Ascending aorta (tissue), 2 donors: ENCODE measurements around the gene KAZN. TPM values are rescaled to one million over a fixed set of nuclear protein-coding genes. Genes with fewer than 3 reads are reported as not detected.

Source experiments
- DNase-seq, 2 donors: peaks; one replicate each; pipeline ENCODE4 v3.0.0-alpha.2; 2019; ENCODE audit warnings: low spot score in 2 of 2
- H3K27ac ChIP-seq, 2 donors: fragments of 200-600 bp; sonication (generic); one replicate each; pipeline ENCODE4 v1.5.1; 2016 to 2017; ENCODE audit warnings: mild to moderate bottlenecking in 1 of 2
- H3K27me3 ChIP-seq: fragments of 200-600 bp; sonication (generic); one replicate; pipeline ENCODE4 v1.5.1; 2017
- H3K36me3 ChIP-seq, 2 donors: fragments of 200-600 bp; sonication (generic); one replicate each; pipeline ENCODE4 v1.5.1; 2016
- H3K4me1 ChIP-seq, 2 donors: fragments of 200-600 bp; sonication (generic); one replicate each; pipeline ENCODE4 v1.5.1; 2016 to 2017; ENCODE audit warnings: mild to moderate bottlenecking in 1 of 2
- H3K4me3 ChIP-seq, 2 donors: fragments of 200-600 bp; sonication (generic); one replicate each; pipeline ENCODE4 v1.5.1; 2016 to 2017; ENCODE audit warnings: mild to moderate bottlenecking in 1 of 2
- H3K9me3 ChIP-seq, 2 donors: fragments of 200-600 bp; sonication (generic); one replicate each; pipeline ENCODE4 v1.5.1; 2016
- intact Hi-C: fragments of 100-400 bp; cut with DNase I; formaldehyde crosslinking; loops from one replicate; pipeline ENCODE4 v1.15.1; 2023
- total RNA-seq: library from RNA; depleted of rRNA; stranded (reverse); fragments of >200 nt; gene quantifications from one replicate; pipeline ENCODE4 v1.1.0, GENCODE V29; 2016
- TF ChIP-seq, protein P1 (sequence below), 3 experiments: fragments of 200-600 bp in 2 of 3; fragments of 450-650 bp in 1 of 3; sonication (generic) in 2 of 3; IDR thresholded peaks; one replicate each; pipeline ENCODE4 v1.5.1; 2016 to 2019; ENCODE audit warnings: antibody characterized with exemption in 3 of 3, mild to moderate bottlenecking in 1 of 3, moderate library complexity in 1 of 3

The KAZN gene
- total RNA-seq, 1 donor from 2014 or later = 58.5 TPM

DNA sequence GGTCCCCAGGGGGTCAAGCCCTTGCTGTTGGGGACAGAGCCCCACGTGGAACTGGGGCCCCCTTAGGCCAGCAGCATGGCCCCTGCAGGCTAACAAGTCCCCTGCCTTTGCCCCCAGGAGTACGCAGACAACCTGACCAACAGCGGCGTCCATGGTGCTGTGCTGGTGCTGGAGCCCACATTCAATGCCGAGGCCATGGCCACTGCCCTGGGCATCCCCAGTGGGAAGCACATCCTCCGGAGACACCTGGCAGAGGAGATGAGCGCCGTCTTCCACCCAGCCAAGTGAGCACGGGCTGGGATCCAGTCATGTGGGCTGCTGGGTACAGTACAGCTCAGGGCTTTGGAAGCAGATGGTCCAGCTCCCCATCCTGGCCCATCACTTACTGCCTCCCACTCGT, 505.4 kb downstream of the KAZN start:
- TF ChIP-seq, protein P1, sequence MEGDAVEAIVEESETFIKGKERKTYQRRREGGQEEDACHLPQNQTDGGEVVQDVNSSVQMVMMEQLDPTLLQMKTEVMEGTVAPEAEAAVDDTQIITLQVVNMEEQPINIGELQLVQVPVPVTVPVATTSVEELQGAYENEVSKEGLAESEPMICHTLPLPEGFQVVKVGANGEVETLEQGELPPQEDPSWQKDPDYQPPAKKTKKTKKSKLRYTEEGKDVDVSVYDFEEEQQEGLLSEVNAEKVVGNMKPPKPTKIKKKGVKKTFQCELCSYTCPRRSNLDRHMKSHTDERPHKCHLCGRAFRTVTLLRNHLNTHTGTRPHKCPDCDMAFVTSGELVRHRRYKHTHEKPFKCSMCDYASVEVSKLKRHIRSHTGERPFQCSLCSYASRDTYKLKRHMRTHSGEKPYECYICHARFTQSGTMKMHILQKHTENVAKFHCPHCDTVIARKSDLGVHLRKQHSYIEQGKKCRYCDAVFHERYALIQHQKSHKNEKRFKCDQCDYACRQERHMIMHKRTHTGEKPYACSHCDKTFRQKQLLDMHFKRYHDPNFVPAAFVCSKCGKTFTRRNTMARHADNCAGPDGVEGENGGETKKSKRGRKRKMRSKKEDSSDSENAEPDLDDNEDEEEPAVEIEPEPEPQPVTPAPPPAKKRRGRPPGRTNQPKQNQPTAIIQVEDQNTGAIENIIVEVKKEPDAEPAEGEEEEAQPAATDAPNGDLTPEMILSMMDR (IDR thresholded peaks at IDR 0.05) = no peak
- DNase-seq = no peak
- H3K27me3 ChIP-seq = no peaks in the 10 kb centered on the region
- no peaks in the 10 kb centered on the region for H3K36me3 ChIP-seq
- no peaks in the 10 kb centered on the region for H3K4me1 ChIP-seq
- H3K4me3 ChIP-seq = no peak overlapping the region
- H3K9me3 ChIP-seq = peaks cover 6% of the 10 kb centered on the region in 2 donors
- intact Hi-C loops = no loop called here
- H3K27ac ChIP-seq = no peak overlapping the region

DNA sequence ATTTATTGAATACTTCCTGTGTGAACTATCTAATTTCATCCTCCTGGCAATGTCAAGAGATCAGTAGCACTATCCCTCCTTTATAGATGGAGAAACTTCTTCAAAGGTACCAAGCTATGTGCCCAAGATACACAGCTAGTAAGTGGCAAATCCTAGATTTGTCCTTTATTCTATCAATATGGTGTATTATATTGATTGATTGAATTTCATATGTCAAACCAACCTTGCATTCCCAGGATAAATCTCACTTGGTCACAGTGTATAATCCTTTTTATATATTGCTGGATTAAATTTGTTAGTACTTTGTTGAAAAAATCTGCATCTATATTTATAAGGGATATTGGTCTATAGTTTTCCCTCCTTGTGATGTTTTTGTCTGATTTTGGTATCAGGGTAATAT, 506.3 kb downstream of the KAZN start:
- DNase-seq = no peak
- TF ChIP-seq, protein P1 (IDR thresholded peaks at IDR 0.05) = no peak
- H3K4me1 ChIP-seq = no peaks in the 10 kb centered on the region
- intact Hi-C loops = no loop called here
- H3K27me3 ChIP-seq = no peaks in the 10 kb centered on the region
- no peak overlapping the region for H3K27ac ChIP-seq
- H3K9me3 ChIP-seq = peaks cover 6% of the 10 kb centered on the region in 2 donors
- H3K36me3 ChIP-seq = no peaks in the 10 kb centered on the region
- H3K4me3 ChIP-seq = no peak overlapping the region

DNA sequence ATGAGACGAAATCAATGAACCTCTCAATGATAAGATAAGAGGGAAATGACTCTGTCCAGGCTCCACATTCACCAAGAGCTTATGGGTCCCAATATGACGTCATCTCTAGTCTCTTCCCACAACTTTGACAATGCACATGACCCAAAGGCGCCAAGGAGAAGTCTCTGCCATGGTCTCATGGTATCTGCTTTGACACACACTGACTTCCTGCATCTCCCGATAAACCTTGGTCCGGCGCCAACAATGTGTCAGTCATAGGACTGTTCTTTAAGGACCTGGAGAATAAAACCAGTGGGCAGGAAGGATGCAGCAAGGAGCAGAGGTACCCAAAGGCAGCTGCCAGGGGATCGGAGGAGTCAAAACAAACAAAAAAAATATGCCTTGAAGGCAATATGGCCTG, 508.1 kb downstream of the KAZN start:
- Histone ChIP-seq H3K4me1 (no peaks in the 10 kb centered on the region), H3K27me3 (no peaks in the 10 kb centered on the region), H3K36me3 (no peaks in the 10 kb centered on the region), H3K27ac (no peak overlapping the region), H3K9me3 (peaks cover 6% of the 10 kb centered on the region in 2 donors), H3K4me3 (no peak overlapping the region)
- intact Hi-C loops = no loop called here
- no peak for DNase-seq
- TF ChIP-seq, protein P1 (IDR thresholded peaks at IDR 0.05) = no peak

DNA sequence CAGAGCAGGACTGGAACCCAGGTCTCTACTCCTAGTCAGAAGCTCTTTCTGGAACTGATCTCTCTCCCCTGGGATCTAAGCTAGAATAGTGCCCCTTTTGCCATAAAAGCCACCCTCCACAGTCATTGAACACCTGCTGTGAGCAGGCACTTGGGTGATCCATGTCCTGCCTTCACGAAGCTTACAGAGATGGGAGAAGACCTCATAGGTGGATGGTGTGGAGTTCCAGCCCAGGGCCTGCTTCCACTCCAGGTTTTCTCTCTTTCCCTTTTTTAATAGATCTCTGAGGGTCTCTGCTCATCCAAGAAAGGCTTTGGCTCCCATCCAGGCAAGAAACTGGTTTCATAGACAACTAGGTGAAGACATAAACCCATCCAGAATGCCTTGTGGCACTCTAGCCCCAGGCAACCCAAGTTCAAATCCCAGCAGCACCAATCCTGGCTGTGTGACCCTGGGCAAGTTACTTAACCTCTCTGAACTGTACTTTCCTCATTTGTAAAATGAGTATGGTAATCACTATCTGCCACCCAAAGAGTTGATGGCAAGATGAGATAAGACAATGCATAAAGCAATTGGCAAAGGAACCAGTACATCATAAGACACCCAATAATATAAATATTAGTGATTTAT, 508.7 kb downstream of the KAZN start:
- Histone ChIP-seq H3K27ac (no peak overlapping the region), H3K4me3 (no peak overlapping the region), H3K9me3 (peaks cover 6% of the 10 kb centered on the region in 2 donors), H3K36me3 (no peaks in the 10 kb centered on the region), H3K27me3 (no peaks in the 10 kb centered on the region), H3K4me1 (no peaks in the 10 kb centered on the region)
- intact Hi-C loops = no loop called here
- TF ChIP-seq, protein P1 (IDR thresholded peaks at IDR 0.05) = no peak
- no peak for DNase-seq

DNA sequence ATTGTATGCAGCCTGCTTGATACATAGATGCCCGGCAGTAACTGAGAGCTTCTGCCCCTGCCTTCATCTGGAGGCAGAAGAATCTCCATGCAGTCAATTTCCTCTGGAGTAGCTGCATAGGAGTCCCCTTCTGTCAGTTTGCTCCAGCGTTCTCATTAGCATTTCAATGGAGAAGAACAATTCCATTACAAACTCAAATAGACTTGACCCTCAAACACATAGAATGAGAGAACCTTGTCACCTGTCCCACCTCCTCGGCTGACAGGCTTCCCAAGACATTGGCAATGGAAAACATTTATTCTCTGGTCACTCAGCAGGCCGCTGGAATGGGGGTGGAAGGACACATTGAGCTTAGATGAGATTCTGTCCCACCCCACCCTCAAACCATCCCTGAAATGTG, 509.4 kb downstream of the KAZN start:
- intact Hi-C loops = no loop called here
- no peaks in the 10 kb centered on the region for H3K4me1 ChIP-seq
- no peak overlapping the region for H3K27ac ChIP-seq
- no peak overlapping the region for H3K4me3 ChIP-seq
- TF ChIP-seq, protein P1 (IDR thresholded peaks at IDR 0.05) = no peak
- no peak for DNase-seq
- H3K27me3 ChIP-seq = no peaks in the 10 kb centered on the region
- H3K36me3 ChIP-seq = no peaks in the 10 kb centered on the region
- H3K9me3 ChIP-seq = peaks cover 6% of the 10 kb centered on the region in 2 donors
